HG03097 (cell line): ENCODE measurements around the gene MAN2B2.
A peak's percentile ranks its signal among the peaks of the same experiment; 100 is the strongest.
"Not testable (repeated sequence)": the region's sequence is repeated elsewhere in the genome, so short reads cannot be mapped to it uniquely, and the experiment has no call there.

Source experiments
- ATAC-seq: cut with Tn5 transposase; IDR thresholded peaks from one replicate; pipeline ENCODE4 v1.9.1; 2021; ENCODE audit not compliant: unreplicated experiment, low FRiP score

Gene MAN2B2

GRCh38 chr4:6639137-6639680, 64.2 kb downstream of the MAN2B2 start:
- ATAC-seq: no peak

GRCh38 chr4:6640292-6641163, 65.5 kb downstream of the MAN2B2 start, which contains the start of gene MRFAP1:
MRFAP1 (plus strand) TSS chr4:6640685; CDS start chr4:6640863, 178 bp downstream.
- peak; percentile 78 for ATAC-seq

GRCh38 chr4:6641164-6641970, 66.4 kb downstream of the MAN2B2 start:
- peak; percentile 31 for ATAC-seq

- ATAC-seq: no peak
These were observed 67.0 kb downstream of the MAN2B2 start for GRCh38 chr4:6641971-6642320.

- no peak for ATAC-seq
These were observed 68.3 kb downstream of the MAN2B2 start for GRCh38 chr4:6643141-6643847.

GRCh38 chr4:6644792-6645530, 70.0 kb downstream of the MAN2B2 start:
- no peak for ATAC-seq

GRCh38 chr4:6647169-6647568, 72.2 kb downstream of the MAN2B2 start:
- ATAC-seq: no peak

GRCh38 chr4:6647582-6648230, 72.7 kb downstream of the MAN2B2 start:
- no peak for ATAC-seq

GRCh38 chr4:6649216-6649615, 74.2 kb downstream of the MAN2B2 start:
- no peak for ATAC-seq

GRCh38 chr4:6654211-6654610, 79.2 kb downstream of the MAN2B2 start:
- not testable (repeated sequence) for ATAC-seq

GRCh38 chr4:6655291-6655690, 80.3 kb downstream of the MAN2B2 start:
- not testable (repeated sequence) for ATAC-seq

GRCh38 chr4:6655924-6656323, 80.9 kb downstream of the MAN2B2 start:
- no peak for ATAC-seq

- ATAC-seq: no peak
These were observed 82.5 kb downstream of the MAN2B2 start for GRCh38 chr4:6657242-6658208.

GRCh38 chr4:6658209-6658595, 83.2 kb downstream of the MAN2B2 start:
- no peak for ATAC-seq

- ATAC-seq: no peak
These were observed 83.6 kb downstream of the MAN2B2 start for GRCh38 chr4:6658597-6659075.

GRCh38 chr4:6659897-6660296, 84.9 kb downstream of the MAN2B2 start:
- no peak for ATAC-seq

- no peak for ATAC-seq
These were observed 85.4 kb downstream of the MAN2B2 start for GRCh38 chr4:6660430-6660829.

- ATAC-seq: no peak
These were observed 87.6 kb downstream of the MAN2B2 start for GRCh38 chr4:6662591-6662990.
